Astrocyte (in vitro differentiated cells and primary cell): ENCODE data around the gene ZNF689. TPM values are rescaled to one million over a fixed set of nuclear protein-coding genes. Genes with fewer than 3 reads are reported as not detected.

Experiments used
- DNase-seq: peaks from one replicate; pipeline ENCODE4 v3.0.0-alpha.2; 2010; ENCODE audit warnings: low read depth
- FAIRE-seq: peaks from 2 replicates; lab custom pipeline; 2011; peaks lifted over from hg19 to GRCh38; lab: Jason Lieb, UNC
- H2AFZ ChIP-seq: 2 replicates; pipeline ENCODE4 v1.6.0; 2012; ENCODE audit warnings: low read depth, low read length, inconsistent platforms
- H3K27ac ChIP-seq: 2 replicates; pipeline ENCODE4 v1.5.1; 2011; ENCODE audit warnings: low read depth, low read length, inconsistent platforms
- H3K27me3 ChIP-seq: 2 replicates; pipeline ENCODE4 v1.6.0; 2011; ENCODE audit warnings: low read length, inconsistent platforms; ENCODE audit not compliant: insufficient read depth
- H3K36me3 ChIP-seq: 2 replicates; pipeline ENCODE4 v1.5.1; 2011; ENCODE audit warnings: low read length, inconsistent platforms; ENCODE audit not compliant: insufficient read depth
- H3K4me1 ChIP-seq: 2 replicates; pipeline ENCODE4 v1.5.1; 2011; ENCODE audit warnings: low read length, inconsistent platforms; ENCODE audit not compliant: insufficient read depth
- H3K4me2 ChIP-seq: 2 replicates; pipeline ENCODE4 v1.6.0; 2012; ENCODE audit warnings: low read length, inconsistent platforms
- H3K4me3 ChIP-seq: 2 replicates; pipeline ENCODE4 v1.5.1; 2011; ENCODE audit warnings: low read depth, mild to moderate bottlenecking, low read length, inconsistent platforms; ENCODE audit not compliant: insufficient read depth
- H3K79me2 ChIP-seq: 2 replicates; pipeline ENCODE4 v1.6.0; 2012; ENCODE audit warnings: mild to moderate bottlenecking, low read length, inconsistent platforms; ENCODE audit not compliant: insufficient read depth
- H3K9ac ChIP-seq: 2 replicates; pipeline ENCODE4 v1.6.0; 2012; ENCODE audit warnings: mild to moderate bottlenecking, low read length, inconsistent platforms
- H3K9me3 ChIP-seq: 2 replicates; pipeline ENCODE4 v1.5.1; 2012; ENCODE audit warnings: low read depth, mild to moderate bottlenecking, low read length, inconsistent platforms; ENCODE audit not compliant: insufficient read depth
- H4K20me1 ChIP-seq: 2 replicates; pipeline ENCODE4 v1.6.0; 2012; ENCODE audit warnings: low read length, inconsistent platforms; ENCODE audit not compliant: insufficient read depth
- H3K27ac Mint-ChIP-seq: one replicate; pipeline ENCODE4 v1.8.0; 2021; ENCODE audit warnings: mild to moderate bottlenecking, mixed read lengths; ENCODE audit not compliant: unreplicated experiment
- H3K27me3 Mint-ChIP-seq: one replicate; pipeline ENCODE4 v1.8.0; 2021; ENCODE audit warnings: low read depth, mixed read lengths; ENCODE audit not compliant: unreplicated experiment
- H3K36me3 Mint-ChIP-seq: one replicate; pipeline ENCODE4 v1.8.0; 2021; ENCODE audit warnings: low read depth, mixed read lengths; ENCODE audit not compliant: unreplicated experiment
- H3K4me1 Mint-ChIP-seq: one replicate; pipeline ENCODE4 v1.8.0; 2021; ENCODE audit warnings: low read depth, mixed read lengths; ENCODE audit not compliant: unreplicated experiment
- H3K4me3 Mint-ChIP-seq: one replicate; pipeline ENCODE4 v1.8.0; 2021; ENCODE audit warnings: mild to moderate bottlenecking, moderate library complexity, mixed read lengths; ENCODE audit not compliant: unreplicated experiment
- H3K9me3 Mint-ChIP-seq: one replicate; pipeline ENCODE4 v1.8.0; 2021; ENCODE audit warnings: mild to moderate bottlenecking, mixed read lengths; ENCODE audit not compliant: unreplicated experiment
- CTCF ChIP-seq: IDR thresholded peaks from 2 replicates; pipeline ENCODE4 v1.5.1; 2011; ENCODE audit warnings: low read depth, mild to moderate bottlenecking, inconsistent platforms, low read length, moderate library complexity; ENCODE audit not compliant: insufficient read depth
- EZH2 ChIP-seq: IDR thresholded peaks from 2 replicates; pipeline ENCODE4 v1.6.1; 2012; ENCODE audit warnings: mild to moderate bottlenecking, low read length, inconsistent platforms; ENCODE audit not compliant: insufficient read depth
- total RNA-seq: library from RNA; stranded (reverse); gene quantifications from 2 replicates; pipeline ENCODE4 v1.2.1, GENCODE V29; 2021

ZNF689 gene
- total RNA-seq, 1 donor from 2014 or later = 7.5 TPM

GRCh38 chr16:30657866-30658730 lies 47.9 kb upstream of the ZNF689 start, which contains the start of gene FBRS:
Gene FBRS, plus strand, starts transcription at chr16:30658431. Its CDS starts 1,088 bp downstream, at chr16:30659519.
- H3K79me2 ChIP-seq = peaks cover 38% of the 10 kb centered on the region
- H3K4me1 Mint-ChIP-seq = peaks cover 25% of the 10 kb centered on the region
- H3K27ac Mint-ChIP-seq = peak within 1 kb of the TSS; percentile 100
- H3K36me3 ChIP-seq = peaks cover 27% of the 10 kb centered on the region
- no peak for TF ChIP-seq EZH2
- peak; percentile 54 for TF ChIP-seq CTCF
- FAIRE-seq (no peak), DNase-seq (peak; percentile 99)
- H3K4me1 ChIP-seq = peaks cover 21% of the 10 kb centered on the region
- H3K4me3 ChIP-seq = peak within 1 kb of the TSS; percentile 86
- peaks cover 33% of the 10 kb centered on the region for H4K20me1 ChIP-seq
- H3K27me3 Mint-ChIP-seq = no peaks in the 10 kb centered on the region
- H3K9me3 ChIP-seq = no peaks in the 10 kb centered on the region
- no peaks in the 10 kb centered on the region for H3K27me3 ChIP-seq
- peak within 1 kb of the TSS; percentile 97 for H3K4me3 Mint-ChIP-seq
- peak within 1 kb of the TSS; percentile 99 for H3K9ac ChIP-seq
- H3K27ac ChIP-seq = peak within 1 kb of the TSS; percentile 100
- H3K4me2 ChIP-seq = peak within 1 kb of the TSS; percentile 98
- no peaks in the 10 kb centered on the region for H3K9me3 Mint-ChIP-seq
- H3K36me3 Mint-ChIP-seq = peaks cover 22% of the 10 kb centered on the region
- H2AFZ ChIP-seq = peak within 1 kb of the TSS; percentile 81

- no peak for TF ChIP-seq CTCF
- no peak for TF ChIP-seq EZH2
- H3K9me3 Mint-ChIP-seq = no peaks in the 10 kb centered on the region
- peak overlapping the region; percentile 79 for H3K4me3 Mint-ChIP-seq
- Histone ChIP-seq H3K27me3 (no peaks in the 10 kb centered on the region), H3K9me3 (no peaks in the 10 kb centered on the region), H3K79me2 (peaks cover 38% of the 10 kb centered on the region), H4K20me1 (peaks cover 27% of the 10 kb centered on the region), H3K4me3 (peak overlapping the region; percentile 55), H3K4me2 (peak overlapping the region; percentile 89), H3K27ac (peak overlapping the region; percentile 59), H3K4me1 (peaks cover 21% of the 10 kb centered on the region), H3K36me3 (peaks cover 22% of the 10 kb centered on the region), H2AFZ (peak overlapping the region; percentile 69), H3K9ac (peak overlapping the region; percentile 63)
- FAIRE-seq (no peak), DNase-seq (no peak)
- no peaks in the 10 kb centered on the region for H3K27me3 Mint-ChIP-seq
- H3K27ac Mint-ChIP-seq = peak overlapping the region; percentile 89
- peaks cover 20% of the 10 kb centered on the region for H3K36me3 Mint-ChIP-seq
- peaks cover 24% of the 10 kb centered on the region for H3K4me1 Mint-ChIP-seq
These were observed 47.0 kb upstream of the ZNF689 start for GRCh38 chr16:30656974-30657865.
